ENCODE measurements around the gene SULT4A1. TPM values are rescaled to one million over a fixed set of nuclear protein-coding genes. Genes with fewer than 3 reads are reported as not detected.
"Not testable (repeated sequence)": the region's sequence is repeated elsewhere in the genome, so short reads cannot be mapped to it uniquely, and the experiment has no call there.

SULT4A1 gene
- polyA plus RNA-seq, 1 donor from 2014 or later, result not detected

GRCh38 chr22:43881091-43882061 is 19.1 kb upstream of the SULT4A1 start:
- Mint-ChIP-seq H3K4me1 (peaks cover 5 to 12% (median 9%) of the 10 kb centered on the region in 3 donors), H3K4me3 (no peak overlapping the region), H3K36me3 (no peaks in the 10 kb centered on the region), H3K27ac (no peak overlapping the region), H3K27me3 (peaks cover 25% of the 10 kb centered on the region), H3K9me3 (no peaks in the 10 kb centered on the region)

DNA sequence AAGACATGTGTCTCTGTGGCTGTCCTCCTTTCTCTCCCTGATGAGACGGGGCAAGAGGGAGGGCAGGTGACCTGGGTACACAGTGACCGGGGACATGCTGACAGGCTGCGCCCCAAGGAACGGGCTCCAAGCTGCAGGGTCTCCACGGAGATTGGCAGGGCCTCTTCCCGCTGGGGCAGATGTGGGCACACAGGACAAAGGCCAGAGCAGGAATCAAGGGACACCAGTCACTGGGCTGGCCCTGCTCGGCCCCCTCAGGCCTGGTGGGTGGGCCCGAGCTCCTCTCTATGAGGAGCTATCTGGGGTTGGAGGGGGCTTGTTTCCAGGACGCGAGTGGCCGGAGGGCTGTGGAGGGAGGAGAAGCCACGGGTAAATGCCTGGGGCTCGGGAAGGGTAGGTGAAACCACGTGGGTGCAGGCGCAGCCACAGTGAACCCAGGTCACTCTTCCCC is 18.3 kb upstream of the SULT4A1 start:
- Mint-ChIP-seq H3K27ac (no peak overlapping the region), H3K36me3 (no peaks in the 10 kb centered on the region), H3K9me3 (no peaks in the 10 kb centered on the region), H3K4me3 (no peak overlapping the region), H3K27me3 (peaks cover 22% of the 10 kb centered on the region), H3K4me1 (peaks cover 5 to 12% (median 9%) of the 10 kb centered on the region in 3 donors)

- Mint-ChIP-seq H3K27ac (no peak overlapping the region), H3K4me1 (peaks cover 5 to 10% (median 9%) of the 10 kb centered on the region in 3 donors), H3K27me3 (peaks cover 24% of the 10 kb centered on the region), H3K4me3 (no peak overlapping the region), H3K9me3 (no peaks in the 10 kb centered on the region), H3K36me3 (no peaks in the 10 kb centered on the region)
Measured at GRCh38 chr22:43879901-43880540, 17.7 kb upstream of the SULT4A1 start.

DNA sequence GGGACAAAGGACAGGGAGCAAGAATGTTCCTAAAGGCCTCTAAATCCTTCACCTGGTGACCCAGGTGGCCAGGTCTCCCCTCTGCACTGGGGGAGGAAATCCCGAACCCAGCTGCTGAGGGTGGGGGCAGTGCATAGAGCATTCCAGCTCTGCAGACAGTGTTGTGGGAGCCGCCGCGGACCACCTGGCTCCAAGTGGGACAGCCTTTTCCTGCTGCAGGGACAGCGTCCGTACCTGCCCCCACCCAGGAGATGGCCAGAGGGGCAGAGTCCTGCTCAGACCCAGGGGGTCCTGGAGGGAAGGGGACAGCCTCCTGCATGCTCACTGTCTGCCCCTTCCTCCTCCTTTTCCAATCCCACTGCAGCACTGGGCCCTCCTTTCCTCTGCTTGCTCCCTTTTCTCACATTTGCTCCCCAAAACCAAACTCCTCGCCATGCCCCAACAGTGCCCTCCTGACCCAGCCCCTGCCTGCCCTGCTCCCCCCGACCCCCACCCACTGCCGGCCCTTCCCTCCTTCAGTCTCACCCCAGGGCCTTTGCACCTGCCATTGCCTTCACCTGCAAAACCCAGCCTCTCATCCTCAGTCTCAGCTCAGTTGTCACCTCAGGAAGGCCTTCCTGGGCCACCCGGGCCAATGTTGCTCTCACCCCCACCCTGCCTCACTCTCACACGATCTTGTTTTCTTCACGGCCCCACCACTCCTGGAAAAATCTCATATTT is 16.7 kb upstream of the SULT4A1 start:
- no peak overlapping the region for H3K27ac Mint-ChIP-seq
- peaks cover 0 to 4% (median 4%) of the 10 kb centered on the region in 3 donors for H3K4me1 Mint-ChIP-seq
- H3K36me3 Mint-ChIP-seq, result no peaks in the 10 kb centered on the region
- H3K4me3 Mint-ChIP-seq, result no peak overlapping the region
- H3K9me3 Mint-ChIP-seq, result peaks cover 0 to 2% (median 0%) of the 10 kb centered on the region in 3 donors
- peaks cover 27% of the 10 kb centered on the region for H3K27me3 Mint-ChIP-seq

- Mint-ChIP-seq H3K9me3 (peaks cover 0 to 2% (median 0%) of the 10 kb centered on the region in 3 donors), H3K36me3 (no peaks in the 10 kb centered on the region), H3K4me3 (no peak overlapping the region), H3K27ac (no peak overlapping the region), H3K4me1 (peaks cover 0 to 4% (median 4%) of the 10 kb centered on the region in 3 donors), H3K27me3 (peaks cover 28% of the 10 kb centered on the region)
Measured at GRCh38 chr22:43878079-43878795, 15.9 kb upstream of the SULT4A1 start.

DNA sequence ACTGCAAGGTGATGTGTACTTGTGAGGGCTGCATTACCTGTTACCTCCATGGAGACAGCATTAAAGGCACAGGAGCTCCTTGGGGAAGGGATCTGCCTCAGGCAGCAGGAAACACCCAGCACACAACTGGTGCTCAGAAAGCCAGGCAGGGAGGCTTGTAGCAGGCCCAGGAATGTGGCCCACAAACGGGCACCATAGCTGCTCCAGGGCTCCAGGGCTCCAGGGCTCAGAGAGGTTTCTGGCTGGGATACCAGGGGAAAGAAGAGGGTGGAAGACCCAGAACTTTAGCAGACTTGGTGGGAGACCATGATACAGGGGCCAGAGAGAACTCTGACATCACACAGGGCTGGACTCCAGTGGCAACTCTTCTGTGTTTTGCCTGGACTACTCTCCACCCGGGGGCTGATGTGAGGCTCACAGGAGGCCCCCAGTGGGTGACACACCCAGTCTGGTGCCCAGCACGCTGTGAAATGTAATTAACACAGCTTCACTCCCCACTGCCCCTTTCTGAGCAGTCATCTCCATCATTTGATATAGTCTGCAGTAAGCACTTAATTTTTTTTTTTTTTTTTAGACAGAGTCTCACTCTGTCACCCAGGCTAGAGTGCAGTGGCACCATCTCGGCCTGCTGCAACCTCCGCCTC is 14.7 kb upstream of the SULT4A1 start:
- H3K9me3 Mint-ChIP-seq, result peaks cover 2 to 4% (median 3%) of the 10 kb centered on the region in 3 donors
- H3K36me3 Mint-ChIP-seq, result no peaks in the 10 kb centered on the region
- no peak overlapping the region for H3K4me3 Mint-ChIP-seq
- no peak overlapping the region for H3K27ac Mint-ChIP-seq
- H3K4me1 Mint-ChIP-seq, result no peaks in the 10 kb centered on the region
- H3K27me3 Mint-ChIP-seq, result peaks cover 29% of the 10 kb centered on the region

GRCh38 chr22:43869799-43870198 is 7.5 kb upstream of the SULT4A1 start:
- Mint-ChIP-seq H3K4me3 (no peak overlapping the region), H3K4me1 (no peaks in the 10 kb centered on the region), H3K36me3 (no peaks in the 10 kb centered on the region), H3K27me3 (peaks cover 8% of the 10 kb centered on the region), H3K27ac (no peak overlapping the region), H3K9me3 (peaks cover 4 to 19% (median 19%) of the 10 kb centered on the region in 3 donors)

DNA sequence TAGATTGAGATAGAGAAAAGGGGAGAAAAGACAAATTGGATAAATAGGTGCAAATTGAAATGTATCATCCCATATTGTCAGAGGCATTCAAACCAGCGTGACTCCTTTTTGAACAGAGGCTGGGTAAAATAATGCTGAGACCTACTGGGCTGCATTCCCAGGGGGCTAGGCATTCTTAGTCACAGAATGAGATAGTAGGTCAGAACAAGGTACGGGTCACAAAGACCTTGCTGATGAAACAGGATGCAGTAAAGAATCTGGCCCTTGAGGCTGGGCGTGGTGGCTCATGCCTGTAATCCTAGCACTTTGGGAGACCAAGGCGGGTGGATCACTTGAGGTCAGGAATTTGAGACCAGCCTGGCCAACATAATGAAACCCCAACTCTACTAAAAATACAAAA is 6.7 kb upstream of the SULT4A1 start:
- not testable (repeated sequence) for H3K4me3 Mint-ChIP-seq, H3K4me1 Mint-ChIP-seq, H3K36me3 Mint-ChIP-seq, H3K27me3 Mint-ChIP-seq, H3K27ac Mint-ChIP-seq
- H3K9me3 Mint-ChIP-seq, result peaks cover 3 to 20% (median 19%) of the 10 kb centered on the region in 3 donors

DNA sequence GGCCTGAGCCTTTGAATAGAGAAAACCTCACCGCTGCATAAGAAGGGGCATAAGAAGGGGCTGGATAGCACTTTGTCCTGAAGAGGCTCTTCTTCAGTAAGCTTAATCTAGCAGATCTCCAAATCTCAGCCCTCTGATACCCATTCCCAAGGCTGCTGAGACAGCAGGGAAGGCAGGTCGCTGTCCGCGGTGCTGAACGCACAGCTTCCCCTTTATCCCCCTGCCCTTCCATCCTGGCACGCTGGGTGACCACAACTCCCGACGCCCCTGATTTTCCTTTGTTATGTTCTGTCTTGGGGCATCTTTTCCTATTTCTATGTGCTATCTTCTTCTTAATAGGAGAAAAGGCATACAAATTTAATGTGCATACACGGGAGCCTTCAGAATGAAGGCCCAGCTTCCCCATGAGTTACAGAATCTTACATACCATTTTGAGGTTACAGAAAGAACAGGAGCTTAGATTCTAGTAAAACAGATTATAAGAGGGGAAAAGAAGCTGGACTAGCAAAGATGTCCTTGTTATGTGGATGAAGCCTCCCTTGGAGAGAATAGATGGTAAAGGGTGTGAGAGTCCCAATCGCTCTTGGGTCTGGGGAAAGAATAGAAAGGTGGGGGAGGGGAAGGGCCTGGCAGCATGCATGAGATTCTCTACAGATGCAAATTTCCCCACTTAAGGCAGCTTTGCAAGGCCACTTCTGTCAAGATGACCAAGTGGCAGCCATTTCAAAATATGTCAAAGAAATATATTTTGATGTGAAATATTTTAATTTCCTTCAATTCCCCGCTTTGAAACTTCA is 5.7 kb upstream of the SULT4A1 start:
- peaks cover 3 to 23% (median 19%) of the 10 kb centered on the region in 3 donors for H3K9me3 Mint-ChIP-seq
- no peak overlapping the region for H3K4me3 Mint-ChIP-seq

GRCh38 chr22:43862882-43863202 is 529 bp upstream of the SULT4A1 start:
- Mint-ChIP-seq H3K9me3 (peaks cover 0 to 5% (median 4%) of the 10 kb centered on the region in 3 donors), H3K27ac (no peak overlapping the region), H3K36me3 (no peaks in the 10 kb centered on the region), H3K4me1 (no peaks in the 10 kb centered on the region), H3K4me3 (peak overlapping the region in 2 of 4 donors; percentile 23 to 55), H3K27me3 (peaks cover 38% of the 10 kb centered on the region)

More for the DNA sequence above, 5.7 kb upstream of the SULT4A1 start:
- no peak overlapping the region for H3K27ac Mint-ChIP-seq
- H3K4me1 Mint-ChIP-seq, result no peaks in the 10 kb centered on the region
- H3K36me3 Mint-ChIP-seq, result no peaks in the 10 kb centered on the region
- peaks cover 15% of the 10 kb centered on the region for H3K27me3 Mint-ChIP-seq

- Mint-ChIP-seq H3K27me3 (peaks cover 42% of the 10 kb centered on the region), H3K27ac (no peak overlapping the region), H3K4me3 (no peak overlapping the region), H3K9me3 (peaks cover 3 to 15% (median 6%) of the 10 kb centered on the region in 3 donors), H3K36me3 (no peaks in the 10 kb centered on the region), H3K4me1 (no peaks in the 10 kb centered on the region)
Measured at GRCh38 chr22:43861529-43861928, 784 bp downstream of the SULT4A1 start.

DNA sequence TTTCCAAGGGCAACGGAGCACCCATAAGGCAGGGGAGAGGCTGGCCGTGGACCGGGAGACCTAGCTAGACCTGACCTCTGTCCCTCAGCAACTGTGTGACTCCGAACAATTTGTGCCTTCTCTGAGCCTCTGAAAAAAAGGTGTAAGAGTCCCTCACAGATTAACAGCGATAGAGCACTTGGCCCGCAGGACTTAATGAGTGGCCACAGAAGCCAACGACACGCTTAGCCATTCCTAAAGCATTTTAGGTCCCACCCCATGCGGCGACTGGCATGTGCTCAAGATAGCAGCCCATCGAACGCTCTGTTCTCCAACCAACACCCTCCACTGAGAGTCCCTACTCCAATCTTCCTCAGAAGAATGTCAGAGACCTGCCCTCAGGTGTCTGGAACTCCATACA is 1.5 kb downstream of the SULT4A1 start:
- Mint-ChIP-seq H3K9me3 (peaks cover 3 to 15% (median 9%) of the 10 kb centered on the region in 3 donors), H3K4me3 (peak overlapping the region in 1 of 4 donors; percentile 63), H3K27me3 (peaks cover 42% of the 10 kb centered on the region), H3K36me3 (no peaks in the 10 kb centered on the region), H3K4me1 (no peaks in the 10 kb centered on the region), H3K27ac (no peak overlapping the region)

GRCh38 chr22:43860126-43860525 is 2.2 kb downstream of the SULT4A1 start:
- Mint-ChIP-seq H3K36me3 (no peaks in the 10 kb centered on the region), H3K27ac (no peak overlapping the region), H3K4me3 (no peak overlapping the region), H3K4me1 (no peaks in the 10 kb centered on the region), H3K9me3 (peaks cover 3 to 15% (median 9%) of the 10 kb centered on the region in 3 donors), H3K27me3 (peaks cover 42% of the 10 kb centered on the region)

All from IgD-negative memory B cell (primary cell).